Measurements from ENCODE around the gene TRPV2.

DNA sequence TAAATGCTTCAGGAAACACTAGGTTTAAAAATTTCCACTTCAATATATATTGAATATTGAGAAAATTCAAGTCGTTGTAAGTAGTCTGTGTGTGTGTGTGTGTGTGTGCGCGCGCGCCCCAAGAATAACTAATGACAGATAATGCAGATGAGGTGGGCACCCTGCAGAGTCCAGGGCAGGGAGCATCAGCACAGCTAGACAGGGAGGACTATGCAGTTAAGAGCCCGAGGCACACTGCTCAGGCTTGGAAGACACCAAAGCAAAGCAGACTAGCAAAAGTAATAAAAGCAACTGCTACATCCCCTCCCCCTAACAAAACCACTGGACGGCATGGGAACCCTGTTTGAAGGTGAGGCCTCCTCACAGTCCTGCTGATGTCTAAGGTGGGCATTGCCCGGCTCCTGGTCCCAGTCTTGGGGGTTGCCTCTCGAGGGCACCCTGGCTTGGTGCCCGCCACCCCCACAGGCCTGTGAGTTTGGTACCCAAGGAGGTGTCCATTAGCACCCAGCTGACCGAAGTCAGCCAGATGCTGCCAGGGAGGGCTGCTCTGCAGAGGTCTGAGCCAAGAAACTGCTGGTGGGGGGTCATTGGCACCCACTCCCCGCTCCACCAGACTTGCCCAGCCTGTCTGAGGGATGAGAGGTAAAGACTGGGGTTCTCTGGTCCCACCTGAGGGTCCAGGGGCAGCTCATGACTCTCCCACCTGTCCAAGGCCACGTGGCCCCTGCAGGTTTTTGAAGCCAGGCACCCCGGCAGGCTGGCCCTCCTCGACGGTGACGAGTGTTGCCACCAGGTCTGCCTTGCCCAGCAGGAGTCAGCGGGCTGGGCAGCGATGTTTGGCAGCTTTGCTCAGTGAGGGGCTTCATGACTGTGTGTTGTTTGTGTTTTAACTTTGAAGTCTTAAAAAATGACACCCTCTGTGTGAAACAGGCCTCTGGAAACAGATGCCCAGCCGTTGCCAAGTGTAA lies 58.0 kb downstream of the TRPV2 start:
- TF ChIP-seq CTCF (IDR thresholded peaks at IDR 0.05 in 4 of 5, conservative IDR thresholded peaks at IDR 0.05 in 1 of 5) (no peak), POLR2A (IDR thresholded peaks at IDR 0.05) (no peak)
